OCI-LY7 (cell line): Measurements from ENCODE around the gene ENAH. TPM values are rescaled to one million over a fixed set of nuclear protein-coding genes. Genes with fewer than 3 reads are reported as not detected.

Source experiments
- BruUV-seq: library from RNA; stranded (reverse); fragments of 400-500 nt; replicated peaks from 2 replicates; lab custom pipeline; 2021; lab: Mats Ljungman, UMichigan
- CTCF ChIA-PET: fragments of 300-600 bp; sonication (Branson Sonifier 250); formaldehyde crosslinking; loops from one replicate; lab custom pipeline; 2022; ENCODE audit warnings: antibody characterized with exemption; ENCODE audit not compliant: unreplicated experiment; lab: Charles Lee
- POLR2A ChIA-PET: fragments of 300-600 bp; sonication (Branson Sonifier 250); formaldehyde crosslinking; loops from one replicate; lab custom pipeline; 2022; ENCODE audit warnings: antibody characterized with exemption; lab: Charles Lee
- DNase-seq: peaks from one replicate; pipeline ENCODE4 v3.0.0-alpha.2; 2015; ENCODE audit warnings: low spot score
- H2AFZ ChIP-seq: fragments of 200-600 bp; sonication (generic), shearing (Covaris generic); 2 replicates; pipeline ENCODE4 v1.6.1; 2014; ENCODE audit warnings: mild to moderate bottlenecking, antibody characterized with exemption, low read length, moderate library complexity
- H3K27ac ChIP-seq: fragments of 200-600 bp; sonication (generic); 2 replicates; pipeline ENCODE4 v1.5.1; 2014; ENCODE audit warnings: mixed run types, low read depth, mild to moderate bottlenecking, moderate library complexity, low read length, inconsistent platforms; ENCODE audit not compliant: poor library complexity, severe bottlenecking
- H3K36me3 ChIP-seq: fragments of 200-600 bp; sonication (generic); 2 replicates; pipeline ENCODE4 v1.6.1; 2014; ENCODE audit warnings: mild to moderate bottlenecking, antibody characterized with exemption, low read length, moderate library complexity, mixed read lengths; ENCODE audit not compliant: insufficient read depth
- H3K4me1 ChIP-seq: fragments of 200-600 bp; sonication (generic); 2 replicates; pipeline ENCODE4 v1.5.1; 2014; ENCODE audit warnings: mild to moderate bottlenecking, low read length; ENCODE audit not compliant: insufficient read depth, poor library complexity, severe bottlenecking
- H3K4me2 ChIP-seq: fragments of 200-600 bp; sonication (generic); 2 replicates; pipeline ENCODE4 v1.6.1; 2014; ENCODE audit warnings: mild to moderate bottlenecking, low read length
- H3K4me3 ChIP-seq: fragments of 200-600 bp; sonication (generic); 2 replicates; pipeline ENCODE4 v1.5.1; 2014; ENCODE audit warnings: mild to moderate bottlenecking, low read depth, low read length; ENCODE audit not compliant: poor library complexity, severe bottlenecking
- H3K79me2 ChIP-seq: fragments of 200-600 bp; sonication (generic); 2 replicates; pipeline ENCODE4 v1.6.1; 2016; ENCODE audit warnings: low read depth, mild to moderate bottlenecking, low read length, moderate library complexity, mixed read lengths; ENCODE audit not compliant: insufficient read depth
- H3K9me2 ChIP-seq: fragments of 200-600 bp; sonication (generic); 2 replicates; pipeline ENCODE4 v1.6.1; 2016; ENCODE audit warnings: mild to moderate bottlenecking, low read length, mixed read lengths; ENCODE audit not compliant: insufficient read depth
- H3K9me3 ChIP-seq: fragments of 200-600 bp; sonication (generic); 2 replicates; pipeline ENCODE4 v1.6.1; 2014; ENCODE audit warnings: mild to moderate bottlenecking, mixed run types, low read length, mixed read lengths
- H4K20me1 ChIP-seq: fragments of 200-600 bp; sonication (generic); 2 replicates; pipeline ENCODE4 v1.6.1; 2014; ENCODE audit warnings: mild to moderate bottlenecking, antibody characterized with exemption, low read length, moderate library complexity, mixed read lengths; ENCODE audit not compliant: insufficient read depth
- CTCF ChIP-seq: fragments of 200-600 bp; sonication (generic); conservative IDR thresholded peaks from 2 replicates; pipeline ENCODE4 v1.5.1; 2014; ENCODE audit warnings: mild to moderate bottlenecking, antibody characterized with exemption, low read length, moderate library complexity, mixed read lengths
- EZH2phosphoT487 ChIP-seq: fragments of 200-600 bp; sonication (generic); IDR thresholded peaks from 2 replicates; pipeline ENCODE4 v1.6.1; 2018; ENCODE audit warnings: low read depth, borderline replicate concordance, mild to moderate bottlenecking, mixed run types, antibody characterized with exemption, low read length, moderate library complexity, mixed read lengths
- intact Hi-C: fragments of 100-400 bp; cut with micrococcal nuclease; formaldehyde crosslinking; loops from one replicate; pipeline ENCODE4 v1.10.0; 2022; ENCODE audit not compliant: unreplicated experiment
- total RNA-seq, 2 experiments: library from RNA; depleted of rRNA in 1 of 2; stranded (reverse); fragments of >200 nt in 1 of 2; shearing (Covaris generic) in 1 of 2; gene quantifications; 2 replicates each; pipeline ENCODE4 v1.2.3, GENCODE V29; 2014 to 2022

The ENAH gene
- total RNA-seq, 2 experiments from 2014 or later: 4.6 to 18.1 TPM

- Histone ChIP-seq H3K9me2 (no peaks in the 10 kb centered on the region), H4K20me1 (no peaks in the 10 kb centered on the region), H3K27ac (peak overlapping the region; percentile 92), H3K79me2 (no peaks in the 10 kb centered on the region), H3K4me3 (peak overlapping the region; percentile 40), H3K36me3 (no peaks in the 10 kb centered on the region), H3K4me2 (peak overlapping the region; percentile 70), H3K9me3 (no peaks in the 10 kb centered on the region), H2AFZ (peak overlapping the region; percentile 30; the same call in 1 of the 2 replicates), H3K4me1 (peaks cover 73% of the 10 kb centered on the region)
- TF ChIP-seq CTCF: no peak
- no peak for TF ChIP-seq EZH2phosphoT487
- ChIA-PET CTCF (interaction anchor here (1.0 to 1.6 kb wide), 4 partner anchors 12 to 402 kb away, joined by 4 to 7 read pairs (median 4); partner anchors contain the start of gene TMEM63A), POLR2A (interaction anchor here (0.6 to 7.3 kb wide), 10 partner anchors 11 to 582 kb away, joined by 3 to 51 read pairs (median 3); partner anchors contain the start of gene H3-3A)
- intact Hi-C loops: loop anchor here (1.0 to 2.0 kb wide), 4 partner anchors 75 to 641 kb away; partner anchors contain the start of gene ENAH
- peak; percentile 27 for DNase-seq
- BruUV-seq: no TSS peak
Observed at GRCh38 chr1:225479996-225480720, 172.8 kb downstream of the ENAH start.

DNA sequence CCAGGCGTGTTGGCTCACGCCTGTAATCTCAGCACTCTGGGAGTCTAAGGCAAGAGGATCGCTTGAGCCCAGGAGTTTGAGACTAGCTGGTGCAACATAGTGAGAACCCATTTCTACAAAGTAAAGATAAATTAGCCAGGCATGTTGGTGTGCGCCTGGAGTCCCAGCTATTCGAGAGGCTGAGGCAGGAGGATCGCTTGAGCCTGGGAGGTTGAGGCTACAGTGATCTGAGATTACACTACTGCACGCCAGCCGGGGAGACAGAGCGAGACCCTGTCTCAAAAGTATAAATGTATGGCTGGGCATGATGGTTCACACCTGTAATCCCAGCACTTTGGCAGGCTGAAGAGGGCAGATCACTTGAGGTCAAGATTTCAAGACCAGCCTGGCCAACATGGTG, 173.6 kb downstream of the ENAH start:
- Histone ChIP-seq H3K4me3 (peak overlapping the region; percentile 36), H3K4me2 (peak overlapping the region; percentile 70), H3K9me3 (no peaks in the 10 kb centered on the region), H2AFZ (peak overlapping the region; percentile 51; the same call in 1 of the 2 replicates), H3K27ac (peak overlapping the region; percentile 92), H3K9me2 (no peaks in the 10 kb centered on the region), H3K79me2 (no peaks in the 10 kb centered on the region), H3K36me3 (no peaks in the 10 kb centered on the region), H3K4me1 (peaks cover 78% of the 10 kb centered on the region), H4K20me1 (no peaks in the 10 kb centered on the region)
- TF ChIP-seq EZH2phosphoT487 (no peak), CTCF (no peak)
- intact Hi-C loops: loop anchor here (2.0 kb wide), 1 partner anchor 369 kb away; no protein-coding TSS in a partner anchor
- CTCF ChIA-PET: interaction anchor here (0.7 to 1.0 kb wide), 2 partner anchors 11 to 14 kb away, joined by 3 to 4 read pairs; no protein-coding TSS in a partner anchor
- BruUV-seq: no TSS peak
- DNase-seq: no peak
- POLR2A ChIA-PET: interaction anchor here (0.6 to 7.3 kb wide), 16 partner anchors 11 to 583 kb away, joined by 3 to 51 read pairs (median 4); partner anchors contain the start of genes H3-3A and SRP9
